Measurements from ENCODE around the gene LPP.

GRCh38 chr3:188219147-188219546, 65.2 kb downstream of the LPP start:
- TF ChIP-seq CTCF (IDR thresholded peaks at IDR 0.05) (no peak), POLR2A (IDR thresholded peaks at IDR 0.05) (no peak)
